SU-DHL-6 (cell line): ENCODE data around the gene KRTAP4-9.
"Not testable (repeated sequence)": the region's sequence is repeated elsewhere in the genome, so short reads cannot be mapped to it uniquely, and the experiment has no call there.

Experiments
- H2AFZ ChIP-seq: fragments of 200-600 bp; sonication (generic); 2 replicates; pipeline ENCODE4 v1.6.1; 2014; ENCODE audit warnings: low read depth, mild to moderate bottlenecking, moderate library complexity, mixed read lengths, antibody characterized with exemption, low read length; ENCODE audit not compliant: severe bottlenecking
- H3F3A ChIP-seq: fragments of 200-600 bp; shearing (Covaris generic); 2 replicates; pipeline ENCODE4 v1.6.0; 2016; ENCODE audit warnings: antibody characterized with exemption, mild to moderate bottlenecking; ENCODE audit not compliant: insufficient read depth
- H3K27ac ChIP-seq: fragments of 200-600 bp; sonication (generic); 2 replicates; pipeline ENCODE4 v1.5.1; 2016; ENCODE audit warnings: low read depth, mild to moderate bottlenecking, low read length, moderate library complexity, mixed read lengths
- H3K27me3 ChIP-seq: fragments of 200-600 bp; sonication (generic), shearing (Covaris generic); 2 replicates; pipeline ENCODE4 v1.6.0; 2014; ENCODE audit warnings: mild to moderate bottlenecking, low read length
- H3K36me3 ChIP-seq: fragments of 200-600 bp; sonication (generic); 2 replicates; pipeline ENCODE4 v1.6.1; 2014; ENCODE audit warnings: mild to moderate bottlenecking, low read length, mixed read lengths
- H3K4me2 ChIP-seq: fragments of 300-600, 200-600 bp; shearing (Covaris generic), sonication (generic); 2 replicates; pipeline ENCODE4 v1.6.0; 2014; ENCODE audit warnings: low read length, low read depth, mild to moderate bottlenecking; ENCODE audit not compliant: poor library complexity, severe bottlenecking
- H3K4me3 ChIP-seq: fragments of 200-600 bp; sonication (generic); 2 replicates; pipeline ENCODE4 v1.5.1; 2014; ENCODE audit warnings: antibody characterized with exemption, low read length, mild to moderate bottlenecking, mixed read lengths; ENCODE audit not compliant: insufficient read depth, poor library complexity, severe bottlenecking
- H3K79me2 ChIP-seq: fragments of 200-600 bp; sonication (generic); 2 replicates; pipeline ENCODE4 v1.6.1; 2014; ENCODE audit warnings: mild to moderate bottlenecking, low read length, moderate library complexity; ENCODE audit not compliant: insufficient read depth
- H3K9ac ChIP-seq: fragments of 200-600 bp; sonication (generic); 2 replicates; pipeline ENCODE4 v1.7.0; 2014; ENCODE audit warnings: mild to moderate bottlenecking, low read length
- H3K9me2 ChIP-seq: fragments of 200-600 bp; sonication (generic); replicated peaks from 2 replicates; pipeline ENCODE4 v1.6.1; 2014; ENCODE audit warnings: low read length; ENCODE audit not compliant: insufficient read depth
- H3K9me3 ChIP-seq: fragments of 200-600 bp; sonication (generic); 2 replicates; pipeline ENCODE4 v1.6.1; 2014; ENCODE audit warnings: low read length, mixed read lengths; ENCODE audit not compliant: insufficient read depth
- H4K20me1 ChIP-seq: fragments of 200-600 bp; sonication (generic); 2 replicates; pipeline ENCODE4 v1.6.1; 2014; ENCODE audit warnings: low read depth, mild to moderate bottlenecking, antibody characterized with exemption, low read length, moderate library complexity, mixed read lengths
- EZH2phosphoT487 ChIP-seq: fragments of 200-600 bp; sonication (generic), shearing (Covaris generic); conservative IDR thresholded peaks from 2 replicates; pipeline ENCODE4 v1.6.1; 2018; ENCODE audit warnings: mild to moderate bottlenecking, antibody characterized with exemption, low read length, moderate library complexity, mixed read lengths
- TF ChIP-seq, protein P1 (sequence below): fragments of 200-600 bp; sonication (generic); IDR thresholded peaks from one replicate; pipeline ENCODE4 v1.5.1; 2017; ENCODE audit warnings: antibody characterized with exemption, mild to moderate bottlenecking, low read length, moderate library complexity; ENCODE audit not compliant: insufficient read depth, poor library complexity, severe bottlenecking

KRTAP4-9 gene

DNA sequence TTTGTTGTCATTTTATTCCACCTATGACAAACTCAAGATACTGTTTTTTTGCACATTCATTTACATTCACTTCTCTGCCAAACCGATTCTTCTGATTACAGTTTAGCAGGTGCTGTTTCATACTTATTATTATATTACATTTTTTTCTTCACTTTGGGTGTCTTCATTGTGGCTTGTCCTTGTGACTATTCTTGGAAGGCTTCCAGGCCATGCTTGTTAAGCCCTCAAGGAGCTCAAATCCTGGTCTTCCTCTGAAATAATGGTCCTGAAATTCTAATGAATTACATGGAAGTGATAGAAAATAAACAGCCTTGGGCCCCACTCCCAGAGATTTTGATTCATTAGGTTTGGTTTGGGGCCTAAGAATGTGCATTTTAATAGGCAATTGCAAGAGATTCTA lies 40.9 kb upstream of the KRTAP4-9 start:
- no peak overlapping the region for H3K27ac ChIP-seq
- no peak overlapping the region for H2AFZ ChIP-seq
- no peaks in the 10 kb centered on the region for H4K20me1 ChIP-seq
- no peaks in the 10 kb centered on the region for H3K36me3 ChIP-seq
- no peaks in the 10 kb centered on the region for H3K9me3 ChIP-seq
- H3K27me3 ChIP-seq, result no peaks in the 10 kb centered on the region
- TF ChIP-seq, protein P1, sequence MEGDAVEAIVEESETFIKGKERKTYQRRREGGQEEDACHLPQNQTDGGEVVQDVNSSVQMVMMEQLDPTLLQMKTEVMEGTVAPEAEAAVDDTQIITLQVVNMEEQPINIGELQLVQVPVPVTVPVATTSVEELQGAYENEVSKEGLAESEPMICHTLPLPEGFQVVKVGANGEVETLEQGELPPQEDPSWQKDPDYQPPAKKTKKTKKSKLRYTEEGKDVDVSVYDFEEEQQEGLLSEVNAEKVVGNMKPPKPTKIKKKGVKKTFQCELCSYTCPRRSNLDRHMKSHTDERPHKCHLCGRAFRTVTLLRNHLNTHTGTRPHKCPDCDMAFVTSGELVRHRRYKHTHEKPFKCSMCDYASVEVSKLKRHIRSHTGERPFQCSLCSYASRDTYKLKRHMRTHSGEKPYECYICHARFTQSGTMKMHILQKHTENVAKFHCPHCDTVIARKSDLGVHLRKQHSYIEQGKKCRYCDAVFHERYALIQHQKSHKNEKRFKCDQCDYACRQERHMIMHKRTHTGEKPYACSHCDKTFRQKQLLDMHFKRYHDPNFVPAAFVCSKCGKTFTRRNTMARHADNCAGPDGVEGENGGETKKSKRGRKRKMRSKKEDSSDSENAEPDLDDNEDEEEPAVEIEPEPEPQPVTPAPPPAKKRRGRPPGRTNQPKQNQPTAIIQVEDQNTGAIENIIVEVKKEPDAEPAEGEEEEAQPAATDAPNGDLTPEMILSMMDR, result no peak
- no peak for TF ChIP-seq EZH2phosphoT487
- no peaks in the 10 kb centered on the region for H3F3A ChIP-seq
- no peaks in the 10 kb centered on the region for H3K9me2 ChIP-seq
- no peak overlapping the region for H3K4me3 ChIP-seq
- H3K9ac ChIP-seq, result no peak overlapping the region
- no peaks in the 10 kb centered on the region for H3K79me2 ChIP-seq
- H3K4me2 ChIP-seq, result no peak overlapping the region

- H3F3A ChIP-seq, H3K79me2 ChIP-seq, H3K27ac ChIP-seq, H3K9me3 ChIP-seq, H3K9me2 ChIP-seq, H3K4me2 ChIP-seq, H4K20me1 ChIP-seq, H3K36me3 ChIP-seq, H3K4me3 ChIP-seq, H3K9ac ChIP-seq, H3K27me3 ChIP-seq, H2AFZ ChIP-seq: not testable (repeated sequence)
Measured at GRCh38 chr17:41065016-41065689, 40.0 kb upstream of the KRTAP4-9 start.

GRCh38 chr17:41065829-41066624 lies 39.2 kb upstream of the KRTAP4-9 start, which contains the start of gene KRTAP2-4:
KRTAP2-4 (minus strand) TSS chr17:41065879; CDS start chr17:41065845, 34 bp downstream.
- H2AFZ ChIP-seq, result no peak within 1 kb of the TSS
- no peak within 1 kb of the TSS for H3K27ac ChIP-seq
- H3K4me3 ChIP-seq, result no peak within 1 kb of the TSS
- H3K9me3 ChIP-seq, result no peaks in the 10 kb centered on the region
- no peaks in the 10 kb centered on the region for H4K20me1 ChIP-seq
- H3K36me3 ChIP-seq, result no peaks in the 10 kb centered on the region
- H3K4me2 ChIP-seq, result no peak within 1 kb of the TSS
- no peaks in the 10 kb centered on the region for H3K79me2 ChIP-seq
- H3K9ac ChIP-seq, result no peak within 1 kb of the TSS
- no peaks in the 10 kb centered on the region for H3K9me2 ChIP-seq
- TF ChIP-seq EZH2phosphoT487, result no peak
- TF ChIP-seq, protein P1, result no peak
- no peaks in the 10 kb centered on the region for H3K27me3 ChIP-seq
- no peaks in the 10 kb centered on the region for H3F3A ChIP-seq

- Histone ChIP-seq H3K9me3 (no peaks in the 10 kb centered on the region), H3K4me2 (no peak overlapping the region), H3K9me2 (no peaks in the 10 kb centered on the region), H3F3A (no peaks in the 10 kb centered on the region), H3K36me3 (no peaks in the 10 kb centered on the region), H3K27ac (no peak overlapping the region), H2AFZ (no peak overlapping the region), H3K4me3 (no peak overlapping the region), H3K79me2 (no peaks in the 10 kb centered on the region), H3K27me3 (no peaks in the 10 kb centered on the region), H3K9ac (no peak overlapping the region), H4K20me1 (no peaks in the 10 kb centered on the region)
- no peak for TF ChIP-seq EZH2phosphoT487
- TF ChIP-seq, protein P1, result no peak
Measured at GRCh38 chr17:41067281-41067680, 37.9 kb upstream of the KRTAP4-9 start.
